Ramos (cell line): Measurements from ENCODE around the gene HDAC7.

Source experiments
- in situ Hi-C: fragments of 300-500 bp; cut with MboI; formaldehyde crosslinking; loops from one replicate; pipeline ENCODE4 v1.14.3; 2022; ENCODE audit warnings: low sequenced_read_pairs; ENCODE audit not compliant: unreplicated experiment

HDAC7 gene

GRCh38 chr12:47834199-47834903, 14.6 kb upstream of the HDAC7 start:
- in situ Hi-C loops, result no loop called here

- in situ Hi-C loops, result no loop called here
Observed at GRCh38 chr12:47833591-47834012, 13.9 kb upstream of the HDAC7 start.

GRCh38 chr12:47832263-47832933, 12.7 kb upstream of the HDAC7 start:
- in situ Hi-C loops, result no loop called here

- in situ Hi-C loops, result no loop called here
Observed at GRCh38 chr12:47829584-47829983, 9.9 kb upstream of the HDAC7 start.

GRCh38 chr12:47828976-47829482, 9.3 kb upstream of the HDAC7 start:
- in situ Hi-C loops, result no loop called here

- in situ Hi-C loops, result no loop called here
Observed at GRCh38 chr12:47828008-47828975, 8.6 kb upstream of the HDAC7 start.

GRCh38 chr12:47825173-47825639, 5.5 kb upstream of the HDAC7 start:
- in situ Hi-C loops, result no loop called here

GRCh38 chr12:47824635-47825034, 4.9 kb upstream of the HDAC7 start:
- in situ Hi-C loops, result no loop called here

GRCh38 chr12:47824198-47824597, 4.5 kb upstream of the HDAC7 start:
- in situ Hi-C loops, result no loop called here

GRCh38 chr12:47823422-47824086, 3.9 kb upstream of the HDAC7 start:
- in situ Hi-C loops, result no loop called here

GRCh38 chr12:47822863-47823262, 3.2 kb upstream of the HDAC7 start:
- in situ Hi-C loops, result no loop called here

- in situ Hi-C loops, result no loop called here
Observed at GRCh38 chr12:47822401-47822800, 2.7 kb upstream of the HDAC7 start.

- in situ Hi-C loops, result no loop called here
Observed at GRCh38 chr12:47821346-47821706, 1.6 kb upstream of the HDAC7 start.

- in situ Hi-C loops, result no loop called here
Observed at GRCh38 chr12:47820631-47821345, 1.1 kb upstream of the HDAC7 start.

GRCh38 chr12:47819138-47819895, 386 bp downstream of the HDAC7 start:
- in situ Hi-C loops, result no loop called here

GRCh38 chr12:47818467-47819137, 1.1 kb downstream of the HDAC7 start:
- in situ Hi-C loops, result no loop called here

- in situ Hi-C loops, result no loop called here
Observed at GRCh38 chr12:47818007-47818376, 1.7 kb downstream of the HDAC7 start.

GRCh38 chr12:47817272-47818006, 2.3 kb downstream of the HDAC7 start:
- in situ Hi-C loops, result no loop called here
